HFFc6 (cell line): ENCODE measurements around the gene EIPR1. TPM values are rescaled to one million over a fixed set of nuclear protein-coding genes. Genes with fewer than 3 reads are reported as not detected.
A peak's percentile ranks its signal among the peaks of the same experiment; 100 is the strongest.

Source experiments
- DNase-seq: peaks from one replicate; pipeline ENCODE4 v3.0.0-alpha.2; 2018
- H3K27ac Mint-ChIP-seq: 2 replicates; pipeline ENCODE4 v1.8.0; 2020; ENCODE audit warnings: mild to moderate bottlenecking, mixed read lengths
- H3K27me3 Mint-ChIP-seq: 2 replicates; pipeline ENCODE4 v1.8.0; 2021; ENCODE audit warnings: mild to moderate bottlenecking, moderate library complexity, mixed read lengths; ENCODE audit not compliant: insufficient read depth
- H3K36me3 Mint-ChIP-seq: 2 replicates; pipeline ENCODE4 v1.8.0; 2021; ENCODE audit warnings: low read depth, mixed read lengths
- H3K4me1 Mint-ChIP-seq: 2 replicates; pipeline ENCODE4 v1.8.0; 2020; ENCODE audit warnings: low read depth, mixed read lengths
- H3K4me3 Mint-ChIP-seq: 2 replicates; pipeline ENCODE4 v1.8.0; 2020; ENCODE audit warnings: mild to moderate bottlenecking, moderate library complexity, mixed read lengths
- H3K9me3 Mint-ChIP-seq: 2 replicates; pipeline ENCODE4 v1.8.0; 2020; ENCODE audit warnings: mild to moderate bottlenecking, mixed read lengths
- CTCF ChIP-seq: fragments of 200-600 bp; sonication (generic); IDR thresholded peaks from 2 replicates; pipeline ENCODE4 v1.5.0; 2021; ENCODE audit warnings: antibody characterized with exemption, mild to moderate bottlenecking
- total RNA-seq, 6 experiments: library from RNA; stranded (reverse); fragmentation: NEBNext Ultra II Directional; extraction: Animal tissue kit (Norgen Biotek cat#: 25700); gene quantifications; 2 replicates in 1 of 6; 3 replicates in 5 of 6; pipeline ENCODE4 v1.2.3, GENCODE V29; 2021

EIPR1 gene
- total RNA-seq, 6 experiments from 2014 or later = 26.6 to 30.9 (median 28.8) TPM

GRCh38 chr2:3305952-3306351 lies 71.7 kb downstream of the EIPR1 start:
- Mint-ChIP-seq H3K9me3 (no peaks in the 10 kb centered on the region), H3K27ac (no peak overlapping the region), H3K27me3 (no peaks in the 10 kb centered on the region; the same call in 1 of the 2 replicates), H3K4me3 (no peak overlapping the region), H3K4me1 (no peaks in the 10 kb centered on the region), H3K36me3 (no peaks in the 10 kb centered on the region; the same call in 1 of the 2 replicates)
- no peak for TF ChIP-seq CTCF
- no peak for DNase-seq

GRCh38 chr2:3305431-3305830 lies 72.2 kb downstream of the EIPR1 start:
- Mint-ChIP-seq H3K36me3 (no peaks in the 10 kb centered on the region; the same call in 1 of the 2 replicates), H3K27me3 (no peaks in the 10 kb centered on the region; the same call in 1 of the 2 replicates), H3K27ac (no peak overlapping the region), H3K4me1 (no peaks in the 10 kb centered on the region), H3K4me3 (no peak overlapping the region), H3K9me3 (no peaks in the 10 kb centered on the region)
- no peak for DNase-seq
- TF ChIP-seq CTCF = no peak

- Mint-ChIP-seq H3K36me3 (no peaks in the 10 kb centered on the region; the same call in 1 of the 2 replicates), H3K4me3 (no peak overlapping the region; the same call in 1 of the 2 replicates)
Measured at GRCh38 chr2:3303583-3304406, 73.8 kb downstream of the EIPR1 start.

GRCh38 chr2:3302751-3303582 lies 74.7 kb downstream of the EIPR1 start:
- no peak for DNase-seq
- Mint-ChIP-seq H3K4me3 (no peak overlapping the region; the same call in 1 of the 2 replicates), H3K4me1 (no peaks in the 10 kb centered on the region), H3K27me3 (peaks cover 2% of the 10 kb centered on the region; the same call in 1 of the 2 replicates), H3K27ac (no peak overlapping the region), H3K36me3 (no peaks in the 10 kb centered on the region; the same call in 1 of the 2 replicates), H3K9me3 (no peaks in the 10 kb centered on the region)
- no peak for TF ChIP-seq CTCF

More at GRCh38 chr2:3303583-3304406, 73.8 kb downstream of the EIPR1 start:
- no peaks in the 10 kb centered on the region for H3K9me3 Mint-ChIP-seq
- H3K27ac Mint-ChIP-seq = no peak overlapping the region
- H3K4me1 Mint-ChIP-seq = no peaks in the 10 kb centered on the region
- peak; percentile 96 for TF ChIP-seq CTCF
- DNase-seq = peak; percentile 69
- peaks cover 2% of the 10 kb centered on the region; the same call in 1 of the 2 replicates for H3K27me3 Mint-ChIP-seq

GRCh38 chr2:3302421-3302750 lies 75.2 kb downstream of the EIPR1 start:
- DNase-seq = no peak
- Mint-ChIP-seq H3K4me3 (no peak overlapping the region), H3K36me3 (no peaks in the 10 kb centered on the region; the same call in 1 of the 2 replicates), H3K9me3 (no peaks in the 10 kb centered on the region), H3K27ac (no peak overlapping the region), H3K27me3 (peaks cover 2% of the 10 kb centered on the region; the same call in 1 of the 2 replicates), H3K4me1 (no peaks in the 10 kb centered on the region)
- TF ChIP-seq CTCF = no peak
